Measurements from ENCODE around the gene ORC1.
"Not testable (repeated sequence)": the region's sequence is repeated elsewhere in the genome, so short reads cannot be mapped to it uniquely, and the experiment has no call there.

The ORC1 gene

DNA sequence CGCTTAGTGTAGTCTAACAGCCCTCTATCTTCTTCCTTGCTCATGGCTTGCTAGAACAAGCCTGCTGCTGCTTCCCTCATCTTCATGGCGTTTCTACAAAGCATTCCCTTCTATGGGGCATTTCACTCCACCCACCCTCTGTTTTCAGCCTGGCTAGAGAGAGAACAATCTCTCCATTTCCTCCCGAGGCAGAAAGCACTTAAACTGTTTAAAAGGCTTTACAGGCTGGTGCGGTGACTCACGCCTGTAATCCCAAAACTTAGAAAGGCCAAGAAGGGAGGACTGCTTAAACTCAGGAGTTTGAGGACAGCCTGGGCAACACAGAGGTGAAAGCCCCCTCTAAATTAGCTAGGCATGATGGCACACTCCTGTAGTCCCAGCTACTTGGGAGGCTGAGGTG, 17.8 kb downstream of the ORC1 start:
- no peak for DNase-seq (ENCODE audit: low read depth in 2 of 2)

- no peak for DNase-seq (ENCODE audit: low read depth in 2 of 2)
Observed at GRCh38 chr1:52385376-52385775, 18.8 kb downstream of the ORC1 start.

DNA sequence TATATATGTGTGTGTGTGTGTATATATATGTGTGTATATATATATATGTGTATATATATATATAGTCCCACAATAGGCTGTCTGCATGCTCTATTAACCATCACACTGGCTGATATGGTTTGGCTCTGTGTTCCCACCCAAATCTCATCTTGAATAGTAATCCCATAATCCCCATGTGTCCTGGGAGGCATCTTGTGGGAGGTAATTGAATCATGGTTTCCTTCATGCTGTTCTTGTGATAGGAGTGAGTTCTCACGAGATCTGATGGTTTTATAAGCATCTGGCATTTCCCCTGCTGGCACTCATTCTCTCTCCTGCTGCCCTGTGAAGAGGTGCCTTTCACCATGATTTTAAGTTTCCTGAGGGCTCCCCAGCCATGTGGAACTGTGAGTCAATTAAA, 34.4 kb downstream of the ORC1 start:
- DNase-seq (ENCODE audit: low read depth in 2 of 2) = not testable (repeated sequence)

- DNase-seq (ENCODE audit: low read depth in 2 of 2) = peak; percentile 36 to 42
Observed at GRCh38 chr1:52368383-52369172, 35.6 kb downstream of the ORC1 start.

DNA sequence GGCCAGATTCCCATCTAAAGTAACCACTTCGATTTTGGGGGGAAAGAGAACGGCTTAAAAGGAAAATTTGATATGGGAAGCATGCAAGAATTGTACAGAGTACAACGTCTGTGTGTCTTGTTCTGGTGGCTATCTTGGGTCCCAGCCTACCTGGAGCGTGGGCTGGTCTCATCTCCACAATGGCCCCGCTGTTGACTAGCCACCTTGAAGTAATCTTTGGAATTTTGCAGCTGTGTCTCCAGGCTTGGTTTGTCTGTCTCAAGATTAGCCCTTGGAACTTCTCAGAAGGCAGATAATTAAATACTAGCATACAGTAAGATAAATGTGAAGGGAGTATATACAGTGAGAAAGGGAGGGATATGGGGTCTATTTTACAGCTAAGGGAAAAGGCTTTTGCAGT, 37.0 kb downstream of the ORC1 start:
- no peak for DNase-seq (ENCODE audit: low read depth in 2 of 2)

- no peak for DNase-seq (ENCODE audit: low read depth in 2 of 2)
Observed at GRCh38 chr1:52366517-52366827, 37.8 kb downstream of the ORC1 start.

GRCh38 chr1:52365746-52366516, 38.3 kb downstream of the ORC1 start, which contains the start of gene CC2D1B:
TSS of gene CC2D1B (minus strand) at chr1:52366205. CDS start at chr1:52364620, 1,585 bp downstream.
- peak; percentile 97 to 99 for DNase-seq (ENCODE audit: low read depth in 2 of 2)

- DNase-seq (ENCODE audit: low read depth in 2 of 2) = no peak
Observed at GRCh38 chr1:52365071-52365745, 39.0 kb downstream of the ORC1 start.

- DNase-seq (ENCODE audit: low read depth in 2 of 2) = no peak
Observed at GRCh38 chr1:52364235-52364839, 39.9 kb downstream of the ORC1 start.

DNA sequence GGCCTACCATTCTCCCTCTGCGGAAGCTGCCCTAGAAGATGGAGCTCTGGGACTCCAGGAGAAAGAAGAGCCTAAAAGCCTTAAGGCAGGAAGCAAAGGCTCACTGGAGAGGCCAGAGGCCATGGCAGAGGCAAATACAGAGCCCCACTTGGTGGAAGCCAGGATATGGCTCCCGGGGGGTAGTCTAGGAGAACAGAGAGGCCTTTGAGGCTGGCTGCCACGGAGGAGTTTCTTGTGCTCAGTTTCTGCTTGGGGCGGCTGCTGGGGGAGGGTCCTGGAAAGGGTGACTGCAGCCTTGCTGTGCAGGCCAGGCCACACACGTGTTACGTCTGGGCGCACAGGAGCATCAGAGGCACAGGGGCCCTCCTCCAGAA, 43.6 kb downstream of the ORC1 start:
- DNase-seq (ENCODE audit: low read depth in 2 of 2) = no peak

GRCh38 chr1:52359676-52360594, 44.3 kb downstream of the ORC1 start:
- no peak for DNase-seq (ENCODE audit: low read depth in 2 of 2)

- no peak for DNase-seq (ENCODE audit: low read depth in 2 of 2)
Observed at GRCh38 chr1:52358851-52359497, 45.2 kb downstream of the ORC1 start.

DNA sequence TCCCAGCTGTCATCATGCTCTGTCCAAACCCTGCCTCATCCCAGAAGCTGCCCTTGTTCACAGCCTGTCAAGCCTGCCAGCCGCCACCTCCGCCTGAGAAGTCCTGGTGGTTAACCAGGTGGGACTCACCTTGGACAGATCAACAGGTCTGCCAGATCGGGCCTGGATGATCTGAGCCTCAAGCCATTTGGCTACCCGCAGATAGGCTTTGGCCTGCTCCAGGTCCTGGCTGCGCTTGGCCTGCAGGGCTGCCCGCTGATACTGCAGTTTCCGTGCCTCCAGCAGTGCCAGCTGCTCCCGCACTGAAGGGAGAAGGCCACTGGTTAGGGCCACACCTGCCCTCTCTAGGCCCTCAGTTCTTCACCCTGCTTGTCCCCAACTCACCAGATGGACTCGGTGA, 46.8 kb downstream of the ORC1 start:
- DNase-seq (ENCODE audit: low read depth in 2 of 2) = no peak

GRCh38 chr1:52356818-52357355, 47.3 kb downstream of the ORC1 start:
- DNase-seq (ENCODE audit: low read depth in 2 of 2) = no peak

DNA sequence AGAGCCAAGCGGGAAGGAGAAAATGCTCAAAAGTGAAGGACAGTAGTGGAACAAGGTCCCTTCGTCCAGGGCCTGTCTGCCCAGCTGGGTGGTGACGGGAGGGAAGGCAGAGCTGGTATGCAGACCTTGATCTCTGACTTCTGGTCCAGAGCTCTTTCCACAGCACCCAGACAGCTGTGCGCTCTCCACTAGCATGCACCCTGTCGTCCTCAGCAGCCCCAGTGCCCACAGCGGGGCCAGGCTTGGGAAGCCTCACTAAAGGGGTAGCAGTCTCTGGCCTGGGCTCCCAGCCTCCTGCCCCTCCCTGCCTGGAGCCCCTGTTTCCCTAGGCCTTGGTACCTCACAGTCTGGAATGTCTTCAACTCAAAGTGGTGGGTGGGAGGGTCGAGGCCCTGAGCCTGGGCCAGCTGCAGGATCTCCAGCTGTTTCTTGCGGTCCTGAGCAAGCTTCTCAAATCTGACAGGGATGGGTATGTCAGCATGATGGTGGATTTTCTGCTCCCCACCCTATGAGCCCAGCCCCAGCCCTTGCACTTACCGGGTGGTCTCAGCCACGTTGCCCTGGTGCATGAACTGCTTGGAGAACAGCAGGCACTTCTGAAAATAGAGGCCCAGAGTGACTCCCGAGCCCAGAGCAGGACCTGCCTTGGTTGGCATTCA, 48.2 kb downstream of the ORC1 start:
- no peak for DNase-seq (ENCODE audit: low read depth in 2 of 2)

GRCh38 chr1:52355436-52355835, 48.8 kb downstream of the ORC1 start:
- no peak for DNase-seq (ENCODE audit: low read depth in 2 of 2)

- no peak for DNase-seq (ENCODE audit: low read depth in 2 of 2)
Observed at GRCh38 chr1:52352690-52353089, 51.5 kb downstream of the ORC1 start.

DNA sequence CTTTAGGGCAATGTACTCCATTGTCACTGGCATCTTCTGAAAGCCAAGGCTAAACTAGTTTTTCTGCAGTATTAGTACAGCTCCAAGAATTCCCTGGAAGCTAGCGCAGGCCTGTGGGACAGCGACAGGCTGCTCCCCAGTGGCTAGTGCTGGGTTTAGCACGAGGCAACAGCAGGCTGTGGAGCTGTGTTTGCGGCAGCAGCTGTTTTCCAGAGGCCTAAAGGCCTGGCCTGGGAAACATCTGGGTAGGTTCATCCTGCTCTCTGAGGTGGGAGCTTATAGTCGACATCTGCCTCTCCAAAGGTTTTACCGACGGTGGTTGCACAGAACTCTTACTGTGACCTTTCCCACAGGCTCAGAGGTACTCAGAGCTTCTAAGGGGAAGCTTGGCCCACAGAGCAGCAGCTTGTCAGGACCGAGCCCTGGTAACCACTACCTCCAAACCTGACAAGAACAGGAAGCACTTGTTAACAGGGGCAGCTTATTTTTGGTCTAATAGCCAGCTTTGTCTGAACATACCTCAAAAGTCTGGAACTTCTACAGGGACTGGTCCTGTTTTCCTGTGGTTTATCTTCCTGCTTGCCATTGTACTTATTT, 55.4 kb downstream of the ORC1 start:
- DNase-seq (ENCODE audit: low read depth in 2 of 2) = no peak

DNA sequence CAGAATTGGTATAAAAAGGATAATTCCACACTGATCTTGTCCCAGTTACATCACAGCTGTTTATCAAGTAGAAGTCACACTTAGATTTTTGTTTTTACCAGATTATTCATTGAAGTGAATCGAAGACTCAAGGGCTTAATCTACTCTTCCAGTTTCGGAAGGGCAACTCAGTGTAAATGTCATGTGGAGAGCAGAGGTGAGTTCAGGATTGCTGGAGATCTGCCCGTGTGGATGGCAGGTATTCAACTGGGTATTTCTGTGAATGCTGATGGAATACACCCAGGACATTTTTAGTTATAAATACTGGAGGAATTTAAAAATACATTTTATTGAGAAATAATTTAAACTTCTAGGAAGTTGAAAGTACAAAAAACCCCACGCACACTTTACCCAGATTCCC, 57.6 kb downstream of the ORC1 start:
- no peak for DNase-seq (ENCODE audit: low read depth in 2 of 2)

DNA sequence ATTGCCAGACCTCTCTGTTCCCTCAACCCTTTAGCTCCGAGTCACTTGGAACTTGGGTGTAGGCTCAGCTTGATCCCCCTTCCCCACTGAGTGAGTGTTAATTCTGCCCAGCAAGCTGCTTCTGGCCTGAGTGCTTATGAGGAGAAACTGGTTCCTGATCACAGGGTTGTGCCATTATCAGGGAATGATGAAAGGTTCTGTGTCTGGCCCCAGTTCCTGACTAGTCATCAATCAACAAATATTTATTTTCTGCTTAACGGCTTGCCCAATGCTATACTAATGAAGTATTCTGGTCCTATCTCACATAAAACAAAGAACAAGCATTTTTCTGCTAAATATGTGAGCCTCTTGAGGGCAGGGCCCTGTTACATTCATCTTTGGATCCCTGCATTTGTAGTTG, 59.0 kb downstream of the ORC1 start:
- no peak for DNase-seq (ENCODE audit: low read depth in 2 of 2)
